Measurements from ENCODE around the gene NDUFAF4. TPM values are rescaled to one million over a fixed set of nuclear protein-coding genes. Genes with fewer than 3 reads are reported as not detected.

Gene NDUFAF4
- total and polyA plus RNA-seq, 2 of the 13 experiments (the other 11 are each of a cell fraction or from before 2014, with no cell fraction given), result 41.3 to 59.7 TPM

GRCh38 chr6:96939007-96939805 lies 41.5 kb upstream of the NDUFAF4 start:
- BruUV-seq (replicated peaks), result no TSS peak
- in situ Hi-C loops (cut with HindIII; ENCODE audit: extremely low pct_ligation_motif_present, low pct_unique_long_range_greater_than_20kb), result no loop called here
- ChIA-PET CTCF (ENCODE audit: low intra/inter-chr PET ratio, low total read pairs) (no interaction called here), POLR2A (no interaction called here)
- H3K79me2 ChIP-seq (ENCODE audit: insufficient read depth, low read length), result no peaks in the 10 kb centered on the region
- H3K9ac ChIP-seq (ENCODE audit: insufficient read depth, low read depth, low read length), result no peak overlapping the region
- no peak overlapping the region for H3K4me2 ChIP-seq (ENCODE audit: low read depth, low read length)
- H3K4me3 ChIP-seq (replicated peaks in 1 of 3; ENCODE audit: insufficient read depth in 1 of 3, low read depth in 2 of 3, low read length in 3 of 3), result no peak overlapping the region
- no peak overlapping the region for H3K27ac ChIP-seq (ENCODE audit: extremely low read length, insufficient read depth, low read length)
- FAIRE-seq (no peak), ATAC-seq (no peak), DNase-seq (ENCODE audit: low spot score) (no peak)
- H3K36me3 ChIP-seq (replicated peaks in 1 of 2; ENCODE audit: control insufficient read depth in 1 of 2, insufficient read depth in 2 of 2, low read length in 2 of 2), result no peaks in the 10 kb centered on the region
- H2AFZ ChIP-seq (ENCODE audit: low read length), result no peak overlapping the region
- no peaks in the 10 kb centered on the region for H3K27me3 ChIP-seq (ENCODE audit: control insufficient read depth in 1 of 2, insufficient read depth in 2 of 2, low read length in 2 of 2)
- no peaks in the 10 kb centered on the region for H3K4me1 ChIP-seq (ENCODE audit: insufficient read depth, low read length)
- intact Hi-C loops (cut with micrococcal nuclease; ENCODE audit: unreplicated experiment), result no loop called here
- 30% methylated on average over 4 of the region's 4 CpGs for WGBS (ENCODE audit: low lambda C conversion rate)
- no peaks in the 10 kb centered on the region for H3K9me3 ChIP-seq (ENCODE audit: low read length)
- H4K20me1 ChIP-seq (ENCODE audit: insufficient read depth, low read length), result no peaks in the 10 kb centered on the region
- no peak for TF ChIP-seq EED (CRISPR knock-in tag; IDR thresholded peaks at IDR 0.05)
- no peak for TF ChIP-seq CTCF (CRISPR knock-in tag; IDR thresholded peaks at IDR 0.05)
- no peak for TF ChIP-seq ZNF207 (IDR thresholded peaks at IDR 0.05; ENCODE audit: borderline replicate concordance)
- no peak for TF ChIP-seq ZBTB14 (CRISPR knock-in tag; IDR thresholded peaks at IDR 0.05)
- no peak for TF ChIP-seq PRDM10 (CRISPR knock-in tag; IDR thresholded peaks at IDR 0.05; ENCODE audit: low read depth)
- TF ChIP-seq ZNF33A (CRISPR knock-in tag; IDR thresholded peaks at IDR 0.05; ENCODE audit: borderline replicate concordance), result no peak
- TF ChIP-seq CBFB (CRISPR knock-in tag; IDR thresholded peaks at IDR 0.05), result no peak
- TF ChIP-seq JDP2 (CRISPR knock-in tag; IDR thresholded peaks at IDR 0.05; ENCODE audit: borderline replicate concordance), result no peak
- TF ChIP-seq ATF7-NPFF (CRISPR knock-in tag; IDR thresholded peaks at IDR 0.05; ENCODE audit: low read depth), result no peak
- TF ChIP-seq SRY (CRISPR knock-in tag; IDR thresholded peaks at IDR 0.05), result no peak
- no peak for TF ChIP-seq AKNA (CRISPR knock-in tag; IDR thresholded peaks at IDR 0.05; ENCODE audit: borderline replicate concordance)
- no peak for TF ChIP-seq ELF4 (CRISPR knock-in tag; IDR thresholded peaks at IDR 0.05; ENCODE audit: borderline replicate concordance)

All from HepG2 (cell line).